HS-27A (cell line): ENCODE data around the gene COL4A1.

ENCODE experiments used
- DNase-seq: peaks from one replicate; pipeline ENCODE4 v3.0.0-alpha.2; 2012; ENCODE audit warnings: low read depth, missing footprints

COL4A1 gene

DNA sequence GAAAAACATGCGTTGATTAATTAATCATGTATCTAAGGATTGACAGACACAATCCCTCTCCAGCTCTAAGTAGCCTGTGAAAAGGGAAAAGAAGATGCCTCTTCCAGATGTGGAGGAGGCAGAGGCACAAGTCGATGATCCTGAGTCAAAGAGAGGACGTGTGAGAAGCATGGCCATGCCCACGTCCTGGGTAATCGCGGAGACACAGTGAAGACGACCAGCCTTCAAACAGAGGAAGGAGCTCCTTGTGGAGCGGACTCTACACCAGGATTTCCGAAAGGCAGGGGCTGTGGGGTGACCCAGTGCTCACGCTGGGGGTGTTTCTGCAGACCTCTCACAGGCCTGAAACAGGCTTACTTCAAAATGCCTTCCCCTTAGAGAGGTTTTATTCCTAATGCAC is 70.5 kb downstream of the COL4A1 start:
- DNase-seq = no peak

DNA sequence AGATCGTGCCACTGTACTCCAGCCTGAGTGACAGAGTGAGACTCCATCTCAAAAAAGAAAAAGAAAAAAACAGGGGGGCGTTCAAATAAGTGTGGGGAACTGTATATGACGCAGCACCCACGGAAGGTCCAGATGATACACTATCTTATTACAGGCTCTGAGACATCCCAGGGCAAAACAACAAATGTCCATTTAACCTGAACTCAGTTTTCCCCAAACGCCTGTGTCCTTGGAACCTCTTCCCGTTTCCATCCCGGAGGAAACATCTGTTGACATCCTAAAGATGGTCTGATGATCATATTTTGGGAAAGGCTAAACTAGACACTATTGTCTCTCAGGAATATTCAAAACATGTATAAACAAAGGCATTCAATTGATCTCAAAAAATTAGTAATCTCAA is 72.4 kb downstream of the COL4A1 start:
- DNase-seq = no peak

DNA sequence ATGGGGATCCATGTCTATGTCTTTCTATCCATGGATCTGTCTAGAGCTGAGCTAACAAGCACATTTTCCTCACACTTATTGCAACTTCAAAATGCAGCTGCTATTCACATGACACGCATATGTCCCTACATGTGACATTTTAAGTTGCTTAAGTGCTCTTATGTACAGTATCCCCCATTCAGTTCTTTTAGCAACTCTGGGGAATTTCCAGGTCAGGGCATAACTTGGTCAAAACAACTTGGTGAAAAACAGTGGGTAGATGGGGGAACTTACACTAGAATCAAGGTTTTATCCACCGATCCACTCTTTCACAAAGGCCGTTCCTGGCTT is 73.0 kb downstream of the COL4A1 start:
- DNase-seq = no peak

DNA sequence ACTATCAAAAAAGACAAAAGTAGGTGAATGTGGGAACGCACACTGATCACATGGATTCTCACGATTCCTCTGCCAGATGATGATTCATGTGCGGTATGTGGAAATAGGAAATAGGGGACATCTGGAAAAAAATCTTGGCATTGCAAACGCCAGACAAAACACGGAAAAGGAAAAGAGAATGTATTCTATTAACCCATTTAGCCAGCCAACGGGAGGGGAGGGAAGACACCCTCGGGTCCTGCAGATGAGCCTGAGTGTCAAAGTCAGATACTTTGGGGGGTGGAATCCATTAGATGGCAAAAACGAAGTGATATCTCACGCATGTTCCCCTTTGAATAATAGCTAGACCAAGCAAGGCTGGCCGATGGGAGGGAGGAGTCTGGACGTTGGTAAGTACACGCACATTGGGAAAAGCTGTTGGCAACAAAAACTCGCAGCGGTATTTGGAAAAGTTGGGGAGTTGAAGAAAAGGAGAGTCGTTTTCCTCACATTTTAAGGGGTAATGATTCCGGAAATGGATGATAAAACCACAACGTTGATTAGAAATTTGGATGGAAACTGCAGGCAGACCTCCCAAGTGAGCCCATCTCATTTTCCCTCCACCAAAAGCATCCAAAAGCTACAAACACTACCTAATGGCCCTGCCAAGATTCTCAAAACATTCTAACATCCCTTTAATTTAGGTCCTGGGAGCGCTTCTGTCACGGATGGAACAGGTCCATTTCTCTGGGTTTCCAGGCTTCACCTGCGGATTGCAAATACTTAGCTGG is 73.6 kb downstream of the COL4A1 start:
- no peak for DNase-seq

DNA sequence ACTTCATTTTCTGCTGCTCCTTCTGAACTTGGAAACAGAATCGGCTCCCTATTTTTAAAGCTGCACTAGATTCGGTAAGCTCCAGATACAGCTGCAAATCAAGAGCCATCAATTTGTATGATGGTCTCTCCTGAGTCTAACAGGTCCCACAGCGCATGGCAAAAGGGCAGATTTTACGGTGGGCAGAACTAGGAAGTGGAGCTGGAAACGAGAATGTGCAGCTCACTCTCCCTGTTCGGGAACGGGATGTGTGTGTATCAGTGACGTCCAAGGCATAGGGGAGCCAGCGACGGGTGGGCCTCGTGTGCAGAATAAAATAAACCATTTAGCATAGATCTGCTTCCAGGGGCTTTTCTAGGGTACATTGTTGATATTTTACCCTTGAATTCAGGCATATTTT is 74.2 kb downstream of the COL4A1 start:
- no peak for DNase-seq

GRCh38 chr13:110232142-110232541 is 74.8 kb downstream of the COL4A1 start:
- DNase-seq = no peak

DNA sequence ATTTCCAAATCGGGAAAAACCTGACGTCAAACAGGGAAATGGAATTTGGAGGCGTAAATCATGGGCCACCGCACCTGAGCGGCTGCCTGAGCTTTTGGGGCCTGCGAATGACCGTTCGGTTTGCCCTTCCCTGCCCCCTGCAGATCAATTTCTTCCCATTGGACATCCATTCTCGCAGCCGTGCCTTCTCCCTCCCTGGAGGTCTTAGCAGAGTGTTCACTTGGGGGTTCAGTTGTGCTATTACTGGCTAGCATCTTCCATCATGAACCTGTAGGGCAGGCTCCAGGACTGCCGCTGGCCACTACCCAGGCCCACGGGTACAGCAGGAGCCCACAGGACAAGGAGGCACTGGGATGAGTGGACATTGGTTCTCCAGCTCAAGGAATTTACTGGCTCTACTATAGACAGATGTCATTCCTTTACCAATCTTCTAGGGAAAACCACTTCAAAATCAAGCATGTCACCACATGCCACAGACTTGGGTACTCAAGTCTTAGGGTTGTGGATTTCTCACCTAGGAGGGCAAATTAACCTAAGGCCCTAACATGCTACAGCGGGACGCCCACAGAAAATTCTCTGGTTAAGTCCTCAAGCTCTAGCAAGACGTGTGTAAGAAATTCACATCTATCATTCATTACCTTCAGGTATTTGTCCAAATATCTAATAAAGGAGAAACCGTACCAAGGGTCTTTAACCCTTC is 75.5 kb downstream of the COL4A1 start:
- DNase-seq = no peak

DNA sequence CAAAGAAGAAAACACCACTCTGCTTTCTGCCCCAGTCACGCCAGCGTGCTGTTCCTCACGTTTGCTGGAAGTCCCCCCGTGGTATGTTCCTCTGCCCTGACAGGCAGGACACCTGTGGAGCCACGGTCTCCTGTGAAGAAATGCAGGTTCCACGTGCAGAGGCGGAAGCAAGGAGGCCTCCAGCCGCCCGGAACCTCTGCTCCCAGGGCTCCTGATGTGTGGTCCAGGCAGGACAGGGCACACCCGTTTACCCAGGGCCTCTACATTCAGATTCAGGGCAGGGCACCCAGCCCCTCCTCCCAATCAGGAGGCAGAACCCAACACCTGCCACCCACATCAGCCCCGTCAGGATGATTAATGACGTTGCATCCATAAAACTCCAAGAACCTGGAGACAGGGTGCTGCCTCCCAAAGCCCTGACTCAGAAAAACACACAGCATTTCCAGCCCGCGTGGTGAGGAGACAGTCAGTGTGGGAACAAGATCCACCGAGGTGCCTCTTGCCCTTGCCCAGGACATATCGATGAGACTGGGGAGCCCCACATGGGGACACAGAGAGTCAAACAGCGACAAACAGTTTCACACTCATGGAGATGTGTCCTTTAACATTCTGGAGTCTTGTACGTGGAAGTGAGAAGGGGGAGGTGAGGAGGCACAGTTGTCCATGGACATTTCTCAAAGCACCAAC is 76.2 kb downstream of the COL4A1 start:
- DNase-seq = no peak

DNA sequence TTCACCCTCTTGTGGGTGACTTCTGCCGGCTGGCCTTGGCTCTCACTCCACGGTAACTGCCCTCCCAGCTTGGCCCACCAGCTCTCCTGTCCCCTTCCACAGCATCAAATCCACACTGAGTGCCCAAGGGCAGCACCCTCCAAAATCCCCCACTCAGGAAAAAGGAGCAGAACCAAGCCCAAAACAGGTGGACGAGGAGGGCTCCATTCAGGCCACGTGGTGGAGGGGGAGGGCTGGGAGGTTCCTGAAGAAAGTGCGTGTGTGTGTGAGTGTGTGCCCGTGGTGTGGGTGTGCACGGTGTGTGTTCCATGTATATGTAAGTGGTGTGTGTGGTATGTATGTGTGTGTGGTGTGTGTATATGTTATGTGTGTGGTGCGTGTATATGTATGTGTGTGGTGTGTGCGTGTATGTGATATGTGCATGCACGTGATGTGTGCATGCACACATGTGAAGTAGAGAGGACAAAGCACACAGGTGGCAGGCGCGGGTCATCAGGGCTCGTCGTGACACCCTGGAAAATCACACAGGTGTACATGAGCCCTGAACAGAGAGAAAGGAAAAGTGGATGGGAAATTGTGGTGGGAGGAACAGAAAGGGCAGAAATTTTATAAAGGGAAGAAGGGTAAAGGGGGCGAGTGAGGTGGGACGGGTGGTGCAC is 76.9 kb downstream of the COL4A1 start:
- no peak for DNase-seq

- no peak for DNase-seq
Observed at GRCh38 chr13:110228936-110229904, 77.7 kb downstream of the COL4A1 start.

DNA sequence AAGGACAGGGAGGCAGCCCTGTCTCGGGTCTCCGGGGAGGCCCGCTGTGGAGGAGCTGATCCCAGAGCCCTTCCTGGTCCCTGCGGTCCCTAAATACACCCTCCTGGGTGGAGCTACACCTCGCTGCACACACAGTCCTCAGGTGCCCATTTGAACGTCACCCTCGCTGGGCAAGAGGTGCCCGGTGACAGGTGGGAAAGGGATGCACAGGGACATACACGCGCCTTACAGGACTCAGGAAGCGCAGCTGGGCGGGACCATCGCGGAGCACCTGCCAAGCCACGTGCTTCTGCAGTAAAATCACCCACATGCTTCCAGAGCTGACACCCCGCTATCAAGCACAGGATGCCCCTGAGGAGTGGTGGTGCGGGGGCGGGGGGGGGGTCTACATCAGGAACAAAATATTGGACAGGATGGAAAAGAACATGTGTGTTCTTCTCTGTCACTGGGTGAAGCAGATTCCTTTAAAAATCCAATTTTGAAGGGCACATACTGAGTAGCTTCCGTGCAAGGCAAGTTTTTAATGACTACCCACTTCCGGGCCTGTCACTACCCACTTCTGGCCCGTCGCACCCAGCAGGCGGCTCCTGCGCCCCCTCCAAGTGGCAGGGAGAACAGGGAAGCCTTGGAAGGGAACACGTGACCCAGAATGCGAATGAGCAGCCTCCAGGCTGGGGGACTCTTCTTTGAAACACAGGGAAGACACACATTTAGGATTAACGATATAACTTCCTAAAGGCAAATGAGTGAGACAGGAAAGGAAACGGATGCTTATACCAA is 78.9 kb downstream of the COL4A1 start:
- DNase-seq = no peak

DNA sequence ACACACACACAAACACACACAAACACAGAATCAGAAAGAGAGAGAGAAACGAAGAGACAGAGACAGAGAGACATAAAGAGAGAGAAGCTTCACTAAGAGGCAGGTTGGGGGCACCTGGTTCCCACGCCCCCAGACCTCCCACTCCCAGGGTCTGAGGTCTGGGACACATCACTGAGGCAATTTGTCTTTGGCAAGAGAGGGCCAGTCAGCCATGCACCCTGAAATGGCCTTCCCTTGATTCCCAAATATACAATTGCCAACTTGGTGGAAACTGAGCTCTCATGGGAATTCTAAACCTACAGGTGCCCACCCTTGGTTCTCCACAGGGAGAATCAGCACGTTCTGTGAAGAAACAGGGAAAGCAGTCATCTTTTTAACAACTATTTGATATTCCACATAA is 79.5 kb downstream of the COL4A1 start:
- no peak for DNase-seq

GRCh38 chr13:110225609-110226574 is 81.1 kb downstream of the COL4A1 start:
- DNase-seq = no peak

DNA sequence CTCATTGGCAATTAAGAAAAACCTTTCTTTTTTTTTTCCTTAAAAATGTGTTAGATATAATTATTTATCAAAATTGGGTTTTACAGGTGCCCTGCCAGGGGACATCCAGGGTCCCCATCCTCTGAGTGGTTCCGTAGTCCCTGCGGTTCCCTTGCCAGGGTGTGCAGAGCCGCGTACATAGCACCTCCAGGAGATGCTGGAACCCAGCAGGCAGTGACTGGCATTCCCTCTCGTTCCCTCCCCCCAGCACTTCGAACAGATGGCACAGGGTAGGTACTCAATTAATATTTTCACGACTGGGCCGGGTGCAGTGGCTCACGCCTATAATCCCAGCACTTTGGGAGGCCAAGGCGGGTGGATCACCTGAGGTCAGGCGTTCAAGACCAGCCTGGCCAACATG is 82.0 kb downstream of the COL4A1 start:
- DNase-seq = no peak

DNA sequence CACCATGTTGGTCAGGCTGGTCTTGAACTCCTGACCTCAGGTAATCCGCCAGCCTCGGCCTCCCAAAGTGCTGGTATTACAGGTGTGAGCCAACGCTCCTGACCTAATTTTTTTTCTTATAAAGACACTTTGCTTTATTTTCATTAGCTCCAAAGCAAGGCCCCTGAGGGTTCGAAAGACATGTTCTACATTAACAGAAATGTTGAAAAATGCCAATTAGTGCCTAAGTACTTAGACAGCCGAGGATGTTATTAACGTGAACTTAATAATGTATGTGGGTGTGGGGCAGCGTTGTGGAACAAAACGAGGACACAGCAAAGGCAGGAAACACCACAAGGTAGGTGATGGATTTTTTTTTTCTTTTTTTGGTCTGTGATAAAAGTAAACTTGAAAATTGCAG is 82.4 kb downstream of the COL4A1 start:
- no peak for DNase-seq

- DNase-seq = no peak
Observed at GRCh38 chr13:110221406-110222117, 85.4 kb downstream of the COL4A1 start.

DNA sequence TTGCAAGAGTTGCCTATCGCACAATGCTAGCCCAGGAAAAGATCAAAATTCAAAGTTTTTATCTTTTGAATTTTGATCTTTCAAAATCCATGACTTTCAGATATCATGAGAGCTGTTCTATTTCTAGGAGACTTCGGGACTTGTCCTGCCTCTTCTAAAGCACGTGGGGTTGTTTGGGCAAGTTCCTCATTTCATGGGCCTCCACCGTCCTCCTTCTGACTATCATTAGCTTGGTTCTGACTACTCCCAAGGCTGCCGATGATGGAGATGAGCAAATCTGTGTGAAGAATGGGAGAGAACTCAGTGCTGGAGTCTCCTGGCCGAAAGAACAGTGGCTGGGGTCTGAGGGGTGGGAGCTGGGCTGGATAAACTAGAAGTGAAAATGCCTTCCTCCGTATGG is 86.5 kb downstream of the COL4A1 start:
- no peak for DNase-seq

DNA sequence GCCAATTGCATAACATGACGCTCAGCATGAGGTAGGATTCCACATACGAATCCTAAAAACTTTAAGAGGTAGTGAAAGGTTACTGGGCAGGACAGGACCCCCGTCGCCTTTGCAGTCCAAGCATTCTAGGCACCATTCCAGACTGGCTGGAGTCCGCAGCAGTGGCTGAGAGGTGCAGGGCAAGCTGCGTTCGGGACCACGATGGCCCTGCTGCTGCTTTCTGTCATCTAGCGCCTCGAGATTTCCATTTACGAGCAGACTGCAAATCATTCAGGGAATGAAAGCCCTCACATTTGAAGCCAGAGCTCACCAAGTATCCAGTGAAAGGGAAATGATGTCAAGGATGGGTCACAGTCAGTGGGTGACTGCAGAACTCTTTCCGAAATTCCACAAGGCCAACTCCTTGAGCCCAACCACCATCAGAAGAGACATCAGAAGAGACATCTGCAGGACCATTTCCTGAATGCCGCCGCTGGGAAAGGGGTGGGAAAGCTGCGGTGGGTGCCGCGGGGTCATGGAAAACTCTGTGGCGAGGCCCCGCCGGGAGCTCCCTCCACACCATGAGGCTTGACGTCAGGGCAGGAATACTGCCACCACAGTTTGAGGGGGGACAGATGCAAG is 88.3 kb downstream of the COL4A1 start:
- no peak for DNase-seq
